Measurements from ENCODE around the gene ZNF750. TPM values are rescaled to one million over a fixed set of nuclear protein-coding genes. Genes with fewer than 3 reads are reported as not detected.

The ZNF750 gene
- total RNA-seq, 1 donor from 2014 or later = 4.7 TPM

DNA sequence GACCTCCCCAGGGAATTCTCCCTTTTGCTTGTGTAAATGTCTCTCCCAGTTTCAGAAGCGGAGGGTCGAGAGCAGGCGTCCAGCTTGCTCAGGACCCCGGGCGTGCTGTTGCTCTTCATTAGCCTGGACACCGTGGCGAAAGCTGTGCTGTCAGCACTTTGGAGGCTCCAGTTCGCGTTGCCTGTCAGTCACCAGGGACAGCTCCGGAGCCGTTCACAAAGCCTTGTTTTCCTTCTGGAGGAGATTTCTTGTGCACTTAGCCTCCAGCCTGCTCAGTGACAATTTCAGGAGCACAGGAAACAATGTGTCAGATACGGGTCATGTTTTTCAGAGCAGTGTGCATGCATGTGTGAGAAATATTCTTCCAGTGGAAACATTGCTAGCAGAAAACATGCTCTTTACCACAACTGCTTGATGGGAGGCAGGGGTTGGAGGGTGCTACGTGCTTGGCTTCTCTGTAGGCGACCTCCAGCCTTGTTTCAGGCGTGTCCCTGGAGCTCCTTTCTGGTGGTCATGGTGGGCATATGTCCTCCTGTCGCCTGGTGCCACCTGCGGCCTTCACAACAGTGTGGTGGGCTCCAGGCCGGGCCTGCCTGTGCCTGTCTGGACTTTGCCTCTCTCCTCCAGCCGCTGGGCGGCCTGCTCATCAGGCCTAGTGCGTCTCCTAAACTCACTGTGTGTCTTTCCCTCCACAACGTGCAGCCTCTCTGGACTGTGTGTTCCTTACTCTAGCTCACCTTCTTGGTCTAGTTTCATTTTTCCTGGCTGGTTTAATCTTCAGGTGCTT is 29.0 kb downstream of the ZNF750 start:
- no peak overlapping the region for H3K27ac ChIP-seq
- peaks cover 66% of the 10 kb centered on the region for H3K36me3 ChIP-seq
- H3K4me3 ChIP-seq = no peak overlapping the region
- DNase-seq (no peak), ATAC-seq (no peak)
- intact Hi-C loops (cut with DNase I) = no loop called here
- TF ChIP-seq, protein P1, sequence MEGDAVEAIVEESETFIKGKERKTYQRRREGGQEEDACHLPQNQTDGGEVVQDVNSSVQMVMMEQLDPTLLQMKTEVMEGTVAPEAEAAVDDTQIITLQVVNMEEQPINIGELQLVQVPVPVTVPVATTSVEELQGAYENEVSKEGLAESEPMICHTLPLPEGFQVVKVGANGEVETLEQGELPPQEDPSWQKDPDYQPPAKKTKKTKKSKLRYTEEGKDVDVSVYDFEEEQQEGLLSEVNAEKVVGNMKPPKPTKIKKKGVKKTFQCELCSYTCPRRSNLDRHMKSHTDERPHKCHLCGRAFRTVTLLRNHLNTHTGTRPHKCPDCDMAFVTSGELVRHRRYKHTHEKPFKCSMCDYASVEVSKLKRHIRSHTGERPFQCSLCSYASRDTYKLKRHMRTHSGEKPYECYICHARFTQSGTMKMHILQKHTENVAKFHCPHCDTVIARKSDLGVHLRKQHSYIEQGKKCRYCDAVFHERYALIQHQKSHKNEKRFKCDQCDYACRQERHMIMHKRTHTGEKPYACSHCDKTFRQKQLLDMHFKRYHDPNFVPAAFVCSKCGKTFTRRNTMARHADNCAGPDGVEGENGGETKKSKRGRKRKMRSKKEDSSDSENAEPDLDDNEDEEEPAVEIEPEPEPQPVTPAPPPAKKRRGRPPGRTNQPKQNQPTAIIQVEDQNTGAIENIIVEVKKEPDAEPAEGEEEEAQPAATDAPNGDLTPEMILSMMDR (IDR thresholded peaks at IDR 0.05) = no peak
- no peaks in the 10 kb centered on the region for H3K27me3 ChIP-seq (ENCODE audit: low read depth)
- H3K9me3 ChIP-seq = no peaks in the 10 kb centered on the region
- peaks cover 7% of the 10 kb centered on the region for H3K4me1 ChIP-seq

DNA sequence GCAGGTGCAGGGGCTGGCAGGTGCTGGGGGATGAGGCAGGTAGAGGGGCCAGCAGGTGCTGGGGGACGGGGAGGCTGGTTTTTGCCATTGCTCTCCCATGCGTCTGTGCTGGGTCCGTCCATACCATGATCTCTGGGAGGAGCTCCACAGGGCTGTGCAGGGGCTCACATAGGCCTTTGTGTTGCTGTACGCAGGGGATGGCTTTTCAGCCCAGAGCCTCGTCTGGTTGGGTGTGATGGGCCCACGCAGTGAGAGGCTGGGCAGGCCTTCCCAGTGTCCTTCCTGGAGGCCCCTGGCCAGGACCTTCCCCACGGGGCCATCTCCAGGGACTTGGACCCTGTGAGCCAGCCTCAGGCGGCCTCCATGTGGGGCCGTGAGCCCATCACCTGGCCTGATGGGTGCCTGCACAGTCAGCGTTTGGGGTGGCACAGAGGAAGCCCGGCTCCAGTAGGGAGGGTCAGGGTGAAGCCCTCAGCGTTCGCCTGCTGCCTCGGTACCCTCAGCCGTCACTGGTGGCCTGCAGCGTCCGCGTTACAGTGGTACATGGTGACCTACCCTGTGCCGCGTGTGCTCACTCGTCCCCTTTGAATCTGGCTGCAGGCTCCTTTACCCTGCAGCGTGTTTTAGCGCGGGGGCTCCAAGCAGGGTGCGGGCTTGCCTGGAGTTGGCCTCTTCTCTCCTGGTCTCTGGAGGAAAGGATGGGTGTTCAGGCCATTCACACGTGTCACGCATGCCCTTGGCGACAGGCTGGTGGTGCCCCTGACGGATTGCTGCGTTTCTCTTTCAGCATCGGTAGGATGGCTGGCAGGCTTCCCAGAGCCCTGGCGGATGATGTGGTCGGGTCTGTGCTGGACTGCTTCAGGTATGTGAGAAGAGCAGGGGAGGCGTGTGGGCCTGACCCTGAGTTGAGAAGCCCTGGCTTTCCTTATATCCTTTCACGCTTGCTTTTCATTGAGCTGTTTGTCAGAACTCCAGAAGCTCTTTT is 30.6 kb downstream of the ZNF750 start:
- ATAC-seq (no peak), DNase-seq (no peak)
- Histone ChIP-seq H3K4me3 (no peak overlapping the region), H3K9me3 (no peaks in the 10 kb centered on the region), H3K27me3 (ENCODE audit: low read depth) (no peaks in the 10 kb centered on the region), H3K27ac (no peak overlapping the region), H3K4me1 (no peaks in the 10 kb centered on the region), H3K36me3 (peaks cover 63% of the 10 kb centered on the region)
- intact Hi-C loops (cut with DNase I) = no loop called here
- TF ChIP-seq, protein P1 (IDR thresholded peaks at IDR 0.05) = no peak

DNA sequence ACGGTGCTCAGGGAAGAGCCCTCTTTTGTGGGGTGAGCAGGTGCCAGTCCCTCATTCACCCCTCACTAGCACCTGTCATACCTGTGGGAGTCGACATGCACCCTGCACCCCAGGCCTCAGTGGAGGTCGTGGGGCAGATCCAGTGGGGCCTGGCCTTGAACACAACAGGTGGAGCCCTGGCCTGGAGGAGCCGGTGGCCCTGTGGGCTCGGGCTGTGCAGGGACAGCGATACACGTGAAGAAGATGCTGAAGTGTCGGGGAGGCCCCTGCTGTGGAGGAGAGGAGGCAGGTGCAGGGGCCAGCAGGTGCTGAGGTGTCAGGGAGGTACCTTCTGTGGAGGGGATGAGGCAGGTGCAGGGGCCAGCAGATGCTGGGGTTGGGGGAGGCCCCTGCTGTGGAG is 31.8 kb downstream of the ZNF750 start:
- Histone ChIP-seq H3K9me3 (no peaks in the 10 kb centered on the region), H3K4me3 (no peak overlapping the region), H3K27ac (no peak overlapping the region), H3K4me1 (no peaks in the 10 kb centered on the region), H3K36me3 (peaks cover 52% of the 10 kb centered on the region), H3K27me3 (ENCODE audit: low read depth) (no peaks in the 10 kb centered on the region)
- DNase-seq = no peak
- intact Hi-C loops (cut with DNase I) = no loop called here
- TF ChIP-seq, protein P1 (IDR thresholded peaks at IDR 0.05) = no peak
- ATAC-seq = no peak

DNA sequence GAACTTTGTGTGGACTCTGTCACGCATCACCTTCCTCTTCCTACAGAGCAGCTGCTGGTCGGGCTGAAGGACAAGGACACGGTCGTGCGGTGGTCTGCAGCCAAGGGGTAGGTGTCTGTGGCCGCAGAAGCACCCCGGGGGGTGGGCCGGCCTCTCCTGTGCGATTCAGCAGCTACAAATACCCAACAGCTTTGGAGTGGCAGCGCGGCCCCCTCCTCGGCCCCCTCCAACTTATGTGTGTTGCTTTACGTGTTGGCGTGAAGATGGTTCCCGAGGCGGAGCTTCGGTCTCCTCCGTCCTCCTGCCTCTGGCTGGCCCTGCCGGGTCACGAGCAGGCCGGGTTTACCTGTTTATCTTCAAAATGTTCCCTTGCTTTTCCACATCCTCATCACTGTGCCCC is 32.3 kb downstream of the ZNF750 start:
- TF ChIP-seq, protein P1 (IDR thresholded peaks at IDR 0.05) = no peak
- H3K4me3 ChIP-seq = no peak overlapping the region
- no peaks in the 10 kb centered on the region for H3K27me3 ChIP-seq (ENCODE audit: low read depth)
- no peak overlapping the region for H3K27ac ChIP-seq
- H3K36me3 ChIP-seq = peaks cover 52% of the 10 kb centered on the region
- H3K4me1 ChIP-seq = no peaks in the 10 kb centered on the region
- ATAC-seq (no peak), DNase-seq (no peak)
- intact Hi-C loops (cut with DNase I) = no loop called here
- no peaks in the 10 kb centered on the region for H3K9me3 ChIP-seq

DNA sequence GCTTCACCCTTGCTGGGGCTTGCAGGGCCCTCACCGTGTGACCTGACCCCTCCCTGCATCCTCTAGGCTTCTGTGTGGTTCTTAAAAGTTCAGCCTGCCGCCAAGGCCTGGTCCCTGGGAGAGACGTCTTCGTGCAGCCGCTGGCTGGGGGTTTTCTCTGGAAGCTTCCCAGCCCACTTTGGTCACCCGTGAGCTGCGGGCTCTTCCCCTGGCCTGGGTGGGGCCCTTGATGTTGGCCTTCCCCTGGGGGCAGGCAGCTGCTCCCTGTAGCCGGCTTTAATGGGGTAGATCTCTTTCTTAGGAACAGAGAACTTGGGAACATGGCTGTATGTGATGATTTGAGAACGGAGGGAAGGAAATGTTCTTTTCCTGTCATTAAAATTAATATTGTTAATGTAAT is 32.7 kb downstream of the ZNF750 start:
- no peak for DNase-seq
- intact Hi-C loops (cut with DNase I) = no loop called here
- no peak for ATAC-seq
- Histone ChIP-seq H3K4me3 (no peak overlapping the region), H3K4me1 (no peaks in the 10 kb centered on the region), H3K27me3 (ENCODE audit: low read depth) (no peaks in the 10 kb centered on the region), H3K27ac (no peak overlapping the region), H3K36me3 (peaks cover 52% of the 10 kb centered on the region), H3K9me3 (no peaks in the 10 kb centered on the region)
- TF ChIP-seq, protein P1 (IDR thresholded peaks at IDR 0.05) = no peak
